Activated T-cell treated with anti-CD3 and anti-CD28 coated beads for 4 hours (primary cell): Measurements from ENCODE around the gene PPP2R2C.

ENCODE experiments used
- DNase-seq: peaks from one replicate; pipeline ENCODE4 v3.0.0-alpha.2; 2020

Gene PPP2R2C

GRCh38 chr4:6277935-6278800, 194.2 kb downstream of the PPP2R2C start:
- no peak for DNase-seq

- no peak for DNase-seq
Measured at GRCh38 chr4:6277139-6277802, 195.1 kb downstream of the PPP2R2C start.

GRCh38 chr4:6275898-6276806, 196.3 kb downstream of the PPP2R2C start:
- DNase-seq = no peak

GRCh38 chr4:6275351-6275750, 197.1 kb downstream of the PPP2R2C start:
- no peak for DNase-seq

- DNase-seq = no peak
Measured at GRCh38 chr4:6273661-6273990, 198.8 kb downstream of the PPP2R2C start.

- no peak for DNase-seq
Measured at GRCh38 chr4:6272863-6273660, 199.4 kb downstream of the PPP2R2C start.

- no peak for DNase-seq
Measured at GRCh38 chr4:6271701-6272465, 200.5 kb downstream of the PPP2R2C start.

GRCh38 chr4:6271206-6271605, 201.2 kb downstream of the PPP2R2C start:
- no peak for DNase-seq

GRCh38 chr4:6270636-6271121, 201.7 kb downstream of the PPP2R2C start:
- DNase-seq = no peak
